HG03442 (cell line): ENCODE data around the gene SPDYE17.
"Not testable (repeated sequence)": the region's sequence is repeated elsewhere in the genome, so short reads cannot be mapped to it uniquely, and the experiment has no call there.

Experiments
- ATAC-seq: cut with Tn5 transposase; IDR thresholded peaks from one replicate; pipeline ENCODE4 v1.9.1; 2021; ENCODE audit warnings: mild to moderate bottlenecking, moderate library complexity; ENCODE audit not compliant: unreplicated experiment

SPDYE17 gene

DNA sequence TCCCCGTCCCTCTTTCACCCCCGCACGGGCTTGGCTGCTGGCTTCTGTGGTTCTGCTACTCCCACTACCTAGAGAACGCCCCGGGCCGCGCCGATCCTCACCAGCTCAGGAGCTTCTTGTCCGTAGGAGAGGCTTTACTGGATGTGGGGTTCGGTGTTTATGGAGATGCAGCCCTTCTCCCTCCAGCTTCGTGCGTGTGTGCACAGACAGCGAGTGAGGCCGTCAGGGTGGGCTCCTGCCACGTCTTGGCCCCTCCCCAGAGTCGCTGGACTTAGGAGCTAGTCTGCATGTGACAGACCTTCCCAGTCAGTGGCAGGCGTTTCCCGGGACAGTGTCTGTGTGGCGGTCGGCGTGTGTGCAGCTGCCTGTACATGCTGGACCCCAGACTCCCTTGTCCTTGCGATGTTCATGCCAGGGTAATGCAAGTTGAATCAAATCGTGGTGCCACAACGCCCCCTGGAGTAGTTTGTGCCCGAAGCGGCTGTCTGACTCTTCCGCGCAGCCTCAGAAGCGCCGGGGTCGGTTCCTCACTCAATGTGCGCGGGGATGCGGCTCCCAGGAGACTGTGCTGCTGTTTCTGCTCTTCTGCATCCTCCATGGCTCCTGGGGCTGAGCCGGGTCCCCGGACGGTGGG, 32.6 kb downstream of the SPDYE17 start:
- ATAC-seq = not testable (repeated sequence)

DNA sequence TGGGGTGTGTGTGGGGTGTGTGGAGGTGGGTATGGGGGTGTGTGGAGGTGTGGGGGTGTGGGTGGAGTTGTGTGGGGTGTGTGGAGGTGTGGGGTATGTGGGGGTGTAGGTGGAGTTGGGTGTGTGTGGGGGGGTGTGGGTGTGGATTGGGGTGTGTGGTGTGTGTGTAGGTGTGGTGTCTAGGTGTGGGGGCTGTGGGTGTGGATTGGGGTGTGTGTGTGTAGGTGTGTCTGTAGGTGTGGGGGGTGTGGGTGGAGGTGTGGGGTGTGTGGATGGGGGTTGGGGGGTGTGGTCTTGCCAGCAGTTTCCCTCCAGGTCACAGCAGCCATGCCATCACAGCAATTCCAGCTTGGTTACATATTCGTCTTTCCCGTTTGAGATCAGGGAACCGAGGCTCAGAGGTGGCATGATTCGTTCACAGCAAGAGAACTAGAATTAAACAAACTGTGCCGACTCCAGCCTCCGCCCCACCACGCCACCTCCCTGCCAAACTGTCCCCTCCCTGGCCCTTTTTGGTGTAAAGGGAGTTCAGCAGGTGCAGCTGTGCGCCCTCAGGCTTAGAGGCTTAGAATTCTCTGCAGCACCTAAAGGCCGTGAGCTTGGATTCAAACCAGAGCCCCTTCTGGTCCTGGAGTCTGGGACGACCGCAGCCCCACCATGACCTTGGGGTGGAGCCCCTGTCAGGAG, 33.3 kb downstream of the SPDYE17 start:
- ATAC-seq = not testable (repeated sequence)

DNA sequence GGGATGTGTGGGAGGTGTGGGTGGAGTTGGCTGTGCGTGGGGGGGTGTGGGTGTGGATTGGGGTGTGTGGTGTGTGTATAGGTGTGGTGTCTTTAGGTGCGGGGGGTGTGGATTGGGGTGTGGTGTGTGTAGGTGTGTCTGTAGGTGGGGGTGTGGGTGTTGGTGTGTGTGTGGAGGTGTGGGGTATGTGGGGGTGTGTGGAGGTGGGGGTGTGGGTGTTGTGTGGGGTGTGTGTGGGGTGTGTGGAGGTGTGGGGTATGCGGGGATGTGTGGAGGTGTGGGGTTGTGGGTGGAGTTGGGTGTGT, 33.9 kb downstream of the SPDYE17 start:
- no peak for ATAC-seq

DNA sequence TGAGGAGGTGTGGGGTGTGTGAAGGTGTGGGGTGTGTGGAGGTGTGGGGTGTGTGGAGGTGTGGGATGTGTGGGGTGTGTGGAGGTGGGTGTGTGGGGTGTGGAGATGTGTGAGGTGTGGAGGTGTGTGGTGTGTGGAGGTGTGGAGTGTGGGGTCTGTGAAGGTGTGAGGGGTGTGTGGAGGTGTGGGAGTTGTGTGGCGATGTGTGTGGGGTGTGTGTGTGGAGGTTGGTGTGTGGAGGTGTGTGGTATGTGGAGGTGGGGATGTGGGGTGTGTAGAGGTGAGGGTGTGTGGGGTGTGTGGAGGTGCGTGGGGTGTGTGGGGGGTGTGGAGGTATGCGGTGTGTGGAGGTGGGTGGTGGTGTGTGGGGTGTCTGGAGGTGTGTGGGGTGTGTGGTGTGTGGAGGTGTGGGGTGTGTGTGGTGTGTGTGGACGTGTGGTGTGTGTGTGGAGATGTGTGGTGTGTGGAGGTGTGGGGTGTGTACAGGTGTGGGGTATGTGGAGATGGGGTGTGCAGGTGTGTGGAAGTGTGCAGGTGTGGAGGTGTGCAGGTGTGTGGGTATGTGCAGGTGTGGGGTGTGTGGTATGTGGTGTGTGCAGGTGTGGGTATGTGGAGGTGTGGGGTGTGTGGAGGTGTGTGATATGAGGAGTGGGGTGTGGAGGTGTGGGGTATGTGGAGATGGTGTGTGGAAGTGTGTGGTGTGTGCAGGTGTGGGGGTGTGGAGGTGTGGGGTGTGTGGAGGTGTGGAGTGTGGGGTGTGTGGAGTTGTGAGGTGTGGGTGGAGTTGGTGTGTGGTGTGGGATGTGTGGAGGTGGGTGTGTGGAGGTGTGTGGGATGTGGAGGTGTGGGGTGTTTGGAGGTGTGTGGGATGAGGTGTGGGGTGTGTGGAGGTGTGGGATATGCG, 34.5 kb downstream of the SPDYE17 start:
- no peak for ATAC-seq

DNA sequence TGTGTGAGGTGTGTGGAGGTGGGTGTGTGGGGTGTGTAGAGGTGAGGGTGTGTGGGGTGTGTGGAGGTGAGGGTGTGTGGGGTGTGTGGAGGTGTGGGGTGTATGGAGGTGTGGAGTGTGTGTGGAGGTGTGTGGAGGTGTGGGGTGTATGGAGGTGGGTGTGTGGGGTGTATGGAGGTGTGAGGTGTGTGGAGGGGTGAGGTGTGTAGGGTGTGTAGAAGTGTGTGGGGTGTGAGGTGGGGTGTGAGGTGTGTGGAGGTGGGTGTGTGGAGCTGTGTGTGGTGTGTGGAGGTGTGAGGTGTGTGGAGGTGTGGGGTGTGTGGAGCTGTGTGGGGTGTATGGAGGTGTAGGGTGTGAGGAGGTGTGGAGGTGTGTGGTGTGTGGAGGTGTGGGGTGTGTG, 35.2 kb downstream of the SPDYE17 start:
- not testable (repeated sequence) for ATAC-seq

DNA sequence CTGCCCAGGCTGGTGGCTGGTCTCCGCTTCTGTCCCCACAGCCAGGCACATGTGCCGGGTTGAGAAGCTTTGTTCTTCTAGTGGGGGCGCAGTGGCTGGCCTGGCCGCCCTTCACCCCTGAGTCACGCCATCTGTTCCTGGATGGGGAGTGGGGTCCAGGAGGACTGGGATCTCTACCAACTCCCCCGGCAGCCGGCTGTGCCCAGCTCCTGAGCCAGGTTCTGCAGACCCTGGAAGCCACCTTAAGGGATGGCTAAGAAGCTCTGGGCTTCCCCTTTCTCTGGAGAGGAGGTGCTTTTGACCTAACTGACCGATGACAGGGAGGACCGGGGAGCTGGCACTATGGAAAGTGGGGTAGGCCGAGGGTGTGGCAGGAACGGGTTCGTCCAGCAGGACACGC, 37.9 kb downstream of the SPDYE17 start:
- not testable (repeated sequence) for ATAC-seq

DNA sequence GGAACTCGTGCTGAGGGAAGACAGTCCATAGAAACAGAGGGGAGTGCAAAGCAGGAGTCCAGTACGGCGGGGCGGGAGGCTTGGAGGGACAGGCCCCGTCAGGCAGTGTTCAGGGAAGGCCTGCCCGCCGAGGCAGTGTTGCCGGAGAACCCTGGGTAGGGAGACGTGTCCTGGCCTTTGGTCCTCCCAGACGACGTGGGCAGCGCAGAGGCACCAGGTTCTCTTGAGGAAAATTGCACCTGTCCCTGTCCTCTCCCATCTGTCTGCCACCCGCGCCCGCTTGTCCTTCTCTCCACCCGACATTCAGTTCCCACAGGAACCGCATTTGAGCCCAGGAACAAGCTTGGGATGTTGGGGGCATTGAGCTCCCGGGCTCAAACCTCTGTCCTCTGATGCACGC, 38.3 kb downstream of the SPDYE17 start:
- not testable (repeated sequence) for ATAC-seq

DNA sequence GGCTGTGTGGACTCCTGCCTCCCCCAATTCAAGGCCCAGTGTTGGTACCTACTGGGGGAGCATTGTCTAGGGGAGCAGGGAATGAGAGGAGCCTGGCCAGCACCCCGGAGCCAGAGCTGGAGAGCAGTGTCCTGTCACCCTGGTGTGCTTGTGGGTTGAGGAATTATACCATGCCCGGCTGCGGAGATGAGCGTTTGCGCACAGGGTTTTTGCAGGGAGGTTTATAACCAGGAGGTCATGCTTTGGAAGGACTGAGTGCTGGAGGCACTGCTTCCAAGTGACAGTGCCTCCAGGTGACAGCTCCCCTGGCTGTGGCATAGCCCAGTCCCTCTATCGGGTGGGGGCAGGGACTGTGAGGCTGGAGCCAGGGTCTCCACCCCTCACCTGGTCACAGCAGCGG, 39.3 kb downstream of the SPDYE17 start:
- ATAC-seq = not testable (repeated sequence)

DNA sequence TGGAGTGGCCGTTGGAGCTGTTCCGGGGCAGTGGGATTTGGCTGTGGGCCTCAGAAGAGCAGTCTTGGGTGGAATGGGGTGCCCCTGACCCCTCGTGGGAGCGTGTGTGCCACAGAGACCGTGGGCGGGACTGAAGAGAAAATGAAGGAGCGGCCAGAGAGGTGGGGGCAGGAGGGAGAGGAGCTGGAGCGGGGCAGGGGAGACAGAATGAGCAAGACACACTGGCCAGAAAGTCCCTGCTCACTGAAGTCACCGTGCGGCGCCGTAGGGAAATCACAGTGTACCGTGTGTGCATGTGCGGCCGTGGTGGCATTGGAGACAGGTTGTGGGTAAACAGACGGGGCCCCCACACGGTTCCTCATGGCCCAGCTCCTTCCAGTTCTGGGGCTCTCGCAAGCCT, 40.0 kb downstream of the SPDYE17 start:
- not testable (repeated sequence) for ATAC-seq

DNA sequence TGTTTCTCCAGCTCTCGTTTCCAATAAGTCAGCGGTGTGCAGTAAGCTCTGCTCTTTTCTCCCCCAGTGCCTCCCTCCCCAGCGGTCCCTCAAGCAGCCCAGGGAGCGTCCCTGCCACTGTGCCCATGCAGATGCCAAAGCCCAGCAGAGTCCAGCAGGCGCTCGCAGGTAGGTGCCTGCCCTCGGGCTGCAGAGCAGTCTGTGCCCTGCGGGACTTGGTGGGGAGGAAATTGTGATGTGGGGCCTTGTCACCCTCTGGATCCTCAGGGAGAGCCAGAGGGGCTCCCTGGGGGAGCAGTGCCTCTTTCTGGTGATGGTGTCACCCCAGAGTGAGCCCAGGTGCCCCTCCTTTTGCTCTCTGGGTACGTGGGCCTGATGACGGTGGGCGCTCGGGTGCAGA, 42.0 kb downstream of the SPDYE17 start:
- not testable (repeated sequence) for ATAC-seq

DNA sequence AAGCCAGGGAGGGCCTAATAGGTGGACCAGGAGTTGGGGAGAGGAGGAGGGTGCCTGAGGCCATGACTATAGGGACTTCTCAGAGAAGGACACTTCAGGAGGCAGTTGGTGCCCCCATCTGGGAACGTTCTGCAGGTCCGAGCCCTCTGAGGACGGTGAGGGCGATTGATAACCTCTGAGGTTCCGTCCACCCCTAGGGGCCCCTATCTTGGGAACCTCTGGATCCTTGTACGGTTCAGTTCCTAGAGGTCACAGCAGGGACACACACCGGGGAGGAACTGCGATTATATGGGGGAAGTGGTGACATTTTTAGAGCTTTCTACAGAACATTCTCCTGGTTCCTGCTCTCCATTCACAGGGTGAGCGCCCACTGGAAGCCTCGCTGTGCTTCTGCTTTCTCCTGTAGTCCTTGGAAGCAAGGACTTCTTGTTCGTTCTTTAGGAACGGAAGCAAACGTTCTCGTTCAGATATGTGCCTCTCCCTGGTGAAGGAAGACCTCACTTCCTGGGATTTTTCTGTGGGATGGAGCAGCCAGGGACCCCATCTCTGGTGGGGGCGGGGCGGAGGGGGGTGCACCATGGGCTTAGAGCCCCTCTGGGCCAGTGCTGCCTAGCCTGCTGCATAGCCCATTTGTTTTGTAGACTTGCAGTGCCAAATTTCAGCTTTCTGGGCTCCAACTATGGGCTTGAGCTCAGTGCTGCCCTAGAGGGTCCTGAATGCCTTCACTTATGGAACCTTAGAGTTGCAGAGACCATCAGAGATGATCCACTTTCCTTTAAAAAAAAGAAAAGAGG, 46.0 kb downstream of the SPDYE17 start:
- not testable (repeated sequence) for ATAC-seq

DNA sequence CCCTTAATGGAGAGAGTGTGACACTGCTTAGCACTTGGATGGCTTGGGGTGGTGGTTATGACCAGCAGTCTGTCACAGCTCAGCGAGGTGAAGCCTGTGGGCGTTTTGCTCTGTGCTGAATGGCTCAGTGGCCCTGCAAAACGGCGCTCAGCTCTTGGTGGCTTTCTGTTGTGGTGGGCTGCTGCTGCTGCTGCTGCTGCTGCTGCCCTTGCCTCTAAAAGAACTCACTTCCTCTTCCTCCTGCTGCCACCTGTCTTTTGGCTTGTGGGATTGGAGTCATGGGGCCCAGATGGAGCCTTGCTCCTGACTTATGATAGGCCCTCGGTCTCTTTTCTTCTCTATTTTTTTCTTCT, 47.4 kb downstream of the SPDYE17 start:
- ATAC-seq = peak; percentile 97

DNA sequence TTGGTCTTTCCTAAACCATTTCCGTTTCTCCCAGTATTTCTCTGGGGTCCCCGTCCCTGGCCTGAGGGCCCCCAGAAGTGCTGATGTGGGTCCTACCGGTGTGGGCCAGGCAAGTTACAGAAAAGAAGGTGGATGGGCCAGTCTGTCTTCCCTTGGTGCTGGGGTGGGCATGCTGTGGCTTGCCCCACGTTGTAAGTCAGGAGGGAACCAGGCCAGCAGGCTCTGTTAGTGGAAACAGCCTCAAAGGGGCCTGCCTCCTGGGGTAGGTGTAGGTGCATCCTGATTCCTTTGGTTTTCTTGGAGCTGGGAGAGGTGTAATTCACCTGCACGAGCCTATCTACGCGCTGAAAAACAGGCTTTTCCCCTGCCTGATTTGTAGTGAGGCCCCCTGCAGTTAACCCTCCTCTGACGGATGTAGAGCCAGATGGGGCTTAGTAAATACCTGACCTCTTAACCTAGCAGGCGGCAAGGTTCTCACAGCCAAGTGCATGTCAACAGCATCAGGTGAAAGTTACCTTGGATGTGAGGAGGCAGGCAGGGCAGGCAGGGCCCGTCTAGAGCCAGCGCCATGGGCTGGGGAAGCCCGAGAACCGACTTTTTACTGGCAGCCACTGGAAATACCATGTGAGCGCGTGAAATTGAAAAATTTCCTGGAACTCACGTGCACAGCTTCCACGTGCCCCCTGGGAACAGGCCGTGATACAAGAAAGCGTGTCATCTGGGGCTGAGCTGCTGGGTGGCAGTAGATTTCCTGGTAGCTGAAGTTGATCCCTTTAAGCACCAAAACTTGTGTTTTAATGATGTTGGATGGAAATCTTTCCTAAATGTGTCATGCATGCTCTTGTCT, 48.0 kb downstream of the SPDYE17 start:
- ATAC-seq = peak; percentile 2

DNA sequence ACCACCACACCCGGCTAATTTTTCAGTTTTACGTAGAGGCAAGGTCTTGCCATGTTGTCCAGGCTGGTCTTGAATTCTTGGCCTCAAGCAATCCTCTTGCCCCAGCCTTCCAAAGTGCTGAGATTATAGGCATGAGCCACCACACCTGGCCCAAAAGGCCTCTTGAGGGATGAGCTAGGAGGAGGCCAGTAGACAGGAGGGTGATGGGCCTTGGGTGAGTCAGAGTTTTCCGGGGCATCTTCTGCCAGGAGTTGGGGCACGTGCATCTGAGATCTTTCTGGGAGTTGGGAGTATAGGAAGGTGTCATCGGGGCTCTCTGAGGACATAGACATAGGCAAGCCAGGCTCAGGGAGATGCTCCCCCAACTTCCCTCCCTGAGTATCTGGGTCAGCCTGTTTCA, 48.8 kb downstream of the SPDYE17 start:
- ATAC-seq = not testable (repeated sequence)

DNA sequence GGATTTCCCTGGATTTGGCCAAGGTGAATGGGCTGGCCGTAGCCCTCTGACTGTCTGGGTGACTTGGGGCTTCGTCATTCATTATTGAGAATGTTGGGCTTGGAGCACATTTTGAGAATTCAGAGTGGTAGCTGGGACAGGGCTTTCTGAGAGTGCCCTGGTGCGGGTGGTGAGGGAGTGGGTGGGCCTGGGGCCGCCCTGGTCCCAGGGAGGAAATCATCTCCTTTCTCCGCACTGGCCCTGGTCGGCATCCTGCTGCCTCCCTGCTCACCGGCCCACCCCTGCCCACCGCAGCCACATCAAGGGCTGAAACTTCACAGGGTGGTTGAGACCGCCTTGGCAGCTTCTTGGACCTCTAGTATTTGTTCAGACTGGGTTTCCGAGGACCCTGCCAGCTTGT, 49.7 kb downstream of the SPDYE17 start:
- not testable (repeated sequence) for ATAC-seq

DNA sequence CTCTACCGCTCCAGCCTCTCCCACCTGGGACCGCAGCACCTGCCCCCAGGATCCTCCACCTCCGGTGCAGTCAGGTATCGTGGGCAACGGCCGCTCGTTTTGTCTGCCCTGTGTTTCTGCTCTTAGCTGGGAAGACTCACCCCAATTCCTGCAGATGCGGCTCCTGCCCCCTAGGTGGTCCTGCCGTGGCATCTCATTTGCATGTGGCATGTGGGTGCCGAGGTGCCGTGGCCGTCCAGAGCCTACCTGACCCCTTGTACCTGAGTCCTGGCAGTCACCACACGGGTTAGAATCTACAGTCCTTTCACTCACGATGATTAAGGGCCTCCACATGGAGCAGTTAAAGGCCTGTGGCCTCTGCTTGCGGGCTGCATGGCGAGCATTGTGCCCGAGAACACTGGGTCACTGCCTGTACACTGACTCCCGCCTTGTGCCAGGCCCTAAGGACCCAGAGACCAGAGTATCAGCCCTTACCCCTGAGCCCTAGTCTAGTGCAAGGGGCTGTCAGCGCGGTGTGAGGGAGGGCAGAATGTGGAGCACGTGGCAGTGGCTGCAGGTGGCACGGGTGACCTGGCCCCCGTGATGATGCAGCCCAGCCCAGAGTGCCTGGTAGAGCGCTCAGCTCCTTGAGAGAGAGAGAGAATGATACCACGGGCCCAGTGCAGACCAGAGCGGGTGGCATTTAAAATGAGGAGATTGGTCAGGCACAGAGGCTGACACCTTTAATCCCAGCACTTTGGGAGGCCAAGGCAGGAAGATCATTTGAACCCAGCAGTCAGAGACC, 50.8 kb downstream of the SPDYE17 start:
- not testable (repeated sequence) for ATAC-seq

DNA sequence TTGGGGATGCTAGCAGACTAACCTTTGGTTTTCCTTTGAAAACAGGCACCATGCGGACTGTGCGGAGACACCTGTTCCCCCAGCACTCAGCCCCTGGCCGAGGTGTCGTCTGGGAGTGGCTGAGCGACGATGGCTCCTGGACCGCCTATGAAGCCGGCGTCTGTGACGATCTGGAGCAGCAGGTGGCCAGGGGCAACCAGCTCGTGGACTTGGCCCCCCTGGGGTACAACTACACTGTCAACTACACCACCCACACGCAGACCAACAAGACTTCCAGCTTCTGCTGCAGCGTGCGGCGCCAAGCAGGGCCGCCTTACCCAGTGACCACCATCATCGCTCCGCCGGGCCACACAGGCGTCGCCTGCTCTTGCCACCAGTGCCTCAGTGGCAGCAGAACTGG, 51.6 kb downstream of the SPDYE17 start:
- ATAC-seq = not testable (repeated sequence)

DNA sequence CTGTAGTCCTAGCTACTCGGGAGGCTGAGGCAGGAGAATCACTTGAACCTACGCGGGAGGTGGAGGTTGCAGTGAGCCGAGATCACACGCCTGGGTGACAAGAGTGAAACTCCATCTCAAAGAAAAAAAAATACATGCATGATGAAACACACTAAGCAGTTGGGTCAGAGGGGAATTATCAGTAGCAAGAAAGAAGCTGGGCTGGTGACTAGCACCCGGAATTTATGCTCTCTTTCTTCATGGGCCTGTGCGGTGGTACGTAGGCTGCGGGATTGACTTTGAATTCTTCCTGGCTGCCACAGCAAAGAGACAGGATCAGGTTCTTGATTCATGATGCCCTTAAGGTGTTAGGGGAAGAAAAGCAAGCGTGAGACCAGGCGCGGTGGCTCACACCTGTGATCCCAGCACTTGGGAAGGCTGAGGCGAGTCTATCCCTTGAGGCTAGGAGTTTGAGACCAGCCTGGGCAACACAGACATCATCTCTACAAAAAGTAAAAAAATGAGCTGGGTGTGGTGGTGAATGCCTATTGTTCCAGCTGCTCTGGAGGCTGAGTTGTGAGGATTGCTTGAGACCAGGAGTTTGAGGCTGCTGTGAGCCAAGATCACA, 54.3 kb downstream of the SPDYE17 start:
- ATAC-seq = not testable (repeated sequence)
